Lung microvascular endothelial cell (primary cell): ENCODE data around the gene TMEM132D. TPM values are rescaled to one million over a fixed set of nuclear protein-coding genes. Genes with fewer than 3 reads are reported as not detected.

Source experiments
- DNase-seq, 2 donors: peaks; one replicate each; pipeline versions ENCODE4 v3.0.0 to v3.0.0-alpha.2; 2010; ENCODE audit warnings: low read depth in 2 of 2
- total RNA-seq: library from RNA; depleted of rRNA; stranded (reverse); fragments of >200 nt; gene quantifications from 2 replicates; pipeline ENCODE4 v1.2.1, GENCODE V29; 2014

Gene TMEM132D
- total RNA-seq, 1 donor from 2014 or later = not detected

- DNase-seq = no peak
These were observed 437.3 kb downstream of the TMEM132D start for GRCh38 chr12:129466499-129466898.

- DNase-seq = no peak
These were observed 443.9 kb downstream of the TMEM132D start for GRCh38 chr12:129459886-129460285.

DNA sequence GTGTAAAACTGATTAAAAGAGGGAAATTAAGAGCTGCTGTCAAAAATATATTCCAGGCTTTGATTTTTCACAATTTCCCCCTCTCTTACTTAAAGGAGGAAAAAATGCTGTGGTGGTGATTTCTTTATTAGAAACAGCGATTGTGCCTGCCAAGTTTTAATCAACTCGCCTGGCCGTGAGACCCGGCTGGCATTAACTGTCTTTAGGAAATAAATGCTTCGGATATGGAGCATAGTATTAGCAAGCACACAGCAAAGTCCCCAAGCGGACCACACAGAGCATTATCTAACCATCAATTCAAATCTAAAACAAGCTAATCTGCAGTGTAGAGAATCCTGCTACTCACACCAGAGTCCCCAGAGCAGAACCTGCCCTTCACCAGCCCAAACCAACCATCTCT, 457.1 kb downstream of the TMEM132D start:
- no peak for DNase-seq

DNA sequence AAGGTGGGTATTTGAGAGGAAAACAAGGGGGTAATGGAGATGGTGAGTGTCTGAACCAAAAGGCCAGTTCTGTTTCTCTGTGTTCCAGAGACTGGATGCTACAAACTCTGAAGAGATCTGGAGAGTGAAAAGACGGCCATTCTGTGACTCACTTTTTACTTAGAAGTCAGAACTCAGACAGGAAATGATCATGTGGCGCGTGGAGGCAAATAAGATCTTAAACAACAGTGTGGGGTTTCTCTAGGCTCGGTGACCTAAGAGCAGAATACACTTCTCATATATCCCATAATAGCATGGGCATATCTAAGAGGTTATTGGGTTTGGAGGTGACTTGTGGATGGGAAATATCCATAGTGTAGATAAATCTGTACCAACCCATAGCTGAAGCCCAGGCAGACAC, 463.5 kb downstream of the TMEM132D start:
- no peak for DNase-seq

GRCh38 chr12:129434790-129435189, 469.0 kb downstream of the TMEM132D start:
- no peak for DNase-seq

DNA sequence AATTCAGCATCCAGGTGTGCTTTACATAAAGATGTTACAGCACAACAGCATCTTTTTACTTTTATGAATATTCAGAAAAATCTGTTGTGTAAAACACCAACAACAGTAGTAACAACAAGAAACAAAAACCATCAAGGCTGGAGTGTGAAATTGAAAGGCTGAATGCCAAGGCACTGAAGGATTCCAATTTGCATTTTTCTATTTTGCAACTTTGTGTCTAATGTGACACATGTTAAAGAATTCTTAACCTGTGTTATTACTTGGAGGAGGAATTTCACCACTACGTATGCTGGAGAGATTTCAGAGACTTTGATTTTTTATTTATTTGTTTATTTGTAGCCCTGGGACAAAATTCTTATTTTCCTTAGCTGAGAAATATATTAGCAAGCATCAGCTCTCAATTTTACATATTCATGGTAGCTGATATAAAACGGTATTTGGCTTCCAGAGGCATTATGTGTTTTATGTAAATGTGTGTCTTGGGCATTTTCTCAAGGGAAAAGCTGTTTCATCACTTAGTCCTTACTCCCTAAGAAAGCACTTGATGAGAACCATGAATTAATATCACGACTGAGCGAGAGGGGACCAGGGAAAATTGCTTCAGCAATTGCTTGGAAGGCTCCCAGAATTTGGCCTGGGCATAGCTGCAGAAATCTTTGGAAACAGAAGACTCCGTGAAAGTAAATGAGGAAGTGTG, 475.4 kb downstream of the TMEM132D start:
- no peak for DNase-seq

DNA sequence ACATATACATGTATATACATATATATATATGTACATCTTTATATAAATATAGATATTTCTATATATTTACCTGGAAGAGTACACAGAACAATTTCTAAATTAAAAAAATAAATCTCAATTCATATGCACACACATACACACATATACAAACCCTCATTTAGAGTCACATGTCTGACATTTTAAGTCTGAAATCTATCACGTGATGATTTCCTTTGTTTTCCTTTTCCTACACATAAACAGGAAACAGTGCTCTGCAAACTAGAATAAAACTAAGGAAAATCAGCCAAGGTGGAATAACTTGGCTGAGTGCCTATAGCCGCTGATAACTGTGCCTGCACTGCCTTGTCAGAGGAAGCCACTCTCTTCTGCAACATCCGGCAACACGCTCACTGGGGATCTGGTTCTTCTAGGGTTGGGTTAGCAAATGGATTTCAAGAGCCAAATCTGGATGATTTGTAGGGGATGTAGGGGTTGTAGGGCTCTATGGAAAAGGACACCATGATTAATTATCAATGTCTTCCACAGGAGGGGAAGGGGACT, 480.7 kb downstream of the TMEM132D start:
- DNase-seq = peak; percentile 10 to 13

DNA sequence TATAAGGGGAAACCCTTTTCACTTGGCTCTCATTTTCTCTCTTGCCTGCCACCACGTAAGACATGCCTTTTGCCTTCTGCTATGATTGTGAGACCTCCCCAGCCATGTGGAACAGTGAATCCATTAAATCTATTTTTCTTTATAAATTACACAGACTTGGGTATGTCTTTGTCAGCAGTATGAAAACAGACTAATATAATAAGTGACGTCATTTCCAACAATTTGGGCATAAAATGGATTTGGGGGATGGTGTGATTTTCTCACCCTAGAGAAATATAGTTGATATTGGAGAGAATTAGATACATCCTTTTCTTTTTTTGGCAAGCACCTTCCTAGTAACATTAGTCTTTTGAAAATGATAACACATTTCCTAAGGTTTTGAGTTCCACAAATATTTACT, 490.5 kb downstream of the TMEM132D start:
- no peak for DNase-seq

DNA sequence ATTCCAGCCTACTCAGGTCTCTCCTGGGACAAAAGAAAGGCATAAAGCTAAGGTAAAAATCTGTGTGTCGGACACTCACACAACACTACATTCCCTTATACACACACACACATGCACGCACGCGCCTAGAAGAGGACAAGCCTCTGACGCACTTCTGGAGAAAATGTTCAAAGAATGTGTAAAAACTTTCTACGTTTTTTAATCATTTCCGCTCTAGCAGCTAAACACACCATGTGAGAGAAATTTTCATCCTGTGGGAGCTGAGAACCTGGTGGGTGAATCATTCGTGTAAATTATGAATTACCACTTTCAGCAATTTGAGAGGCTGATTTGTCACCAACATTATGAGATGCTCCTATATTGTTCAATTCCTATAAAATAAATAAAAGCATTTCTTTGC, 494.5 kb downstream of the TMEM132D start:
- DNase-seq = no peak

DNA sequence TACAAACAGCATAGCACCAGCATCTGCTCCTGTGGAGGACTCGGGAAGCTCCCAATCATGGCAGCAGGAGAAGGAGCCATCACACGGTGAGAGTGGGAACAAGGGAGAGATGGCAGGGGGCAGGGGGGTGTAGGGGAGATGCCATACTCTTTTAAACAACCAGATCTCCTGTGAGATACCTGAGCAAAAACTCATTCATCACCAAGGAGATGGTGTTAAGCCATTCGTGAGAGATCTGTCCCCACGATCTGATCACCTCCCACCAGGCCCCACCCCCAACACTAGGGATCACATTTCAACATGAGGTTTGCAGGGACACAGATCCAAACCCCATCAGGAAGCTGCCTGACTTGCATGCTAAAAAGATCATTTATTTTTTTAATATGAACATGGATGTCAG, 499.3 kb downstream of the TMEM132D start:
- no peak for DNase-seq

- DNase-seq = no peak
These were observed 502.3 kb downstream of the TMEM132D start for GRCh38 chr12:129401572-129401971.

DNA sequence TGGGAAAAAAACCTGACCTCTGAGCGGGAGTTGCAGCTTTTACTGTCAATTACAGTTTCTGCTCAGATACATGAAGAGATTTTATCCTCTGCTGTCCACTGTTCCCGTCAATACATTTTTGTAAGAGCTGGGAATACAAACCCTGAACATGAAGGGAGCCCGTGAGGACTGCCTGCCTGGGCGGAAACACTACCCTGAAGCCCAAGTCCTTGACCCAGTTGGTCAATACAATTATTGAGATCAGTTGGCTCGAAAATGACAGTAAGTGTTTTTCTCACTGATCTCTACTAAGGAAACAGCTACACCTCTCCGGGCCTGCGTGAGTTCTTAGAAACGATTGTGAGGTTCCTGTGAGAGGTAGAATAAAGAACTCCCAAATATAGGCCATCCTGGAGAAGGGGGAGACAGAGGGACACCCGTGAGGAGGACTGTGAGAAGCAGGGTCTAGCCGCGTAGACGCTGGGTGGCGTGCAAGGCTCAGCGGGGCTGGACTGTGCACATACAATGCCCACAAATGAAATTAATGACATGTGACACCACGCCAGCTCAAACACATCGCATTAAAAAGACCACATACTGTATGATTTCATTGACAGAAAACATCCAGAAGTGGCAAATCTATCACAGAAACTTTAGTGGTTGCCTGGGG, 509.5 kb downstream of the TMEM132D start:
- DNase-seq = no peak

GRCh38 chr12:129393357-129393937, 510.4 kb downstream of the TMEM132D start:
- no peak for DNase-seq

- no peak for DNase-seq
These were observed 518.2 kb downstream of the TMEM132D start for GRCh38 chr12:129385637-129385990.

DNA sequence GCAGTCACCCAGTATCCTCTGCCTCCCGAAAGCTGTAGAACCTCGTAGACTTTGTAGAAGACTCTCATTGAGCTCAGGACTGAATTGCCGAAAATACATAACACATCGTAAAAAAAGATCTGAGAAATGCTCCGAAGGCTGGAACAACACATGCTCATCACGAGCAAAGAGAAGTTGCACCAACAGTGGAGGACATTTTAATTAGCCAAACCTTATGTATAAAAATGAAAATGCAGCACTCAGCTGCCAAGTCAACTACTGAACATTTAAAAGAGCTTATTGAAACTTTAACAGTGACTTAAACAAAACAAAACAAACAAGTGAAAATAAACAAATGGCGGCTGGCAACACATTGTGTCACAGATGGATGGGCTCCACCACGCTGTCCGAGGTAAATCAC, 519.9 kb downstream of the TMEM132D start:
- no peak for DNase-seq

DNA sequence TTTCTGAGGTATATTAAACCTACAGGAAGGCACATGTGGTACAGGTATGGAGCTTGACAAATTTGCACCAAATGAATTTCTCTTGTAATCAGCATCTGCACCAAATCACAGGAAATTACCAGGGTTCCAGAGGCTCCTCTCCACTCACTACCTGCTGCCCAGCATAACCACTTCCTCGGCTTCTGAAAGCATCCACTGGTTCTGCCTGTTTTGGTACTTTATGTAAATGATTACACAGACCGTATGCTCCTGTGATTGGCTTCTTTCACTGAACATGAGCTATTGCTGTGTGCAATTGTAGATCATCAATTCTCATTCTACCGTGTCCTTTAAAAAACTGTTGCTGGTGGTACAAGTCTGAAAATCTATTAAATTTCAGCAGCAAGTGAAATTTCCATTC, 522.1 kb downstream of the TMEM132D start:
- no peak for DNase-seq

GRCh38 chr12:129379076-129379804, 524.6 kb downstream of the TMEM132D start:
- DNase-seq = no peak

DNA sequence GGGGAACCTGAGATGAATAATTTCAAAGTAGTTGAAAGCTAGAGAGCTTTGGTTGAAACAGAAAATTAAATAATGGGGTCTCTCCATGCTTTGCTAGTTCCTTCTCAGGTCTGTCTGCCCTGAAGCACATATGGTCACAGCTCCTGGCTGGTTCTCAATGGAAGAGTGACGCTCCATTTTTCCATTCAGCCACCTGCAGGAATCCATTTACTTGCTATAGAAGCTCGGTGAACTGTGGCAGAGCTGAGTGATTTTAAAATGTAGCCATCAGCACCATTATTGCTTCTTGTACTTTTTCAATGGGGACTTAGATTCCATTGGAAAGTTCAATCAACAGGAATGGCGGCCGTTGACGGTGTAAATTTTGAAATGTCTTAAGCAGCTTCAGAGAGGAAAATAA, 525.3 kb downstream of the TMEM132D start:
- DNase-seq = no peak

DNA sequence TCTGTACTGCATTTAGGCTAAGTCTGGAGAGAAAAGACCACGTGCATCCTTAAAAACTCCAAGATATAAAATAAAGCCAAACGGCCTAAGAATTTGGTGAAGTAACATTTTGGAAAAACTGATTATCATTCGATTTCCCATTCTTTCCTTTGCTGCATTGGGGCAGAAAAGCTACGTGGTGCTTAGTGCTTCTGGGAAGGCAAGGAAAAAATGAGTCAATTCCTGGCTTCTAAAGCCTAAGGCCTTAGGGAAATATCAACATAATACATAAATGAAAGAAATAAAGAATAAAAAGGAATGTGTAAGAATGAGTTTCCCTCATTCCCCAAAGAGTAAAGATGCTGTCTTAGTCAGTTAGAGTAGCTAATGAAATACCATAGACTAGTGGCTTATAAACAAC, 530.1 kb downstream of the TMEM132D start:
- DNase-seq = no peak

- no peak for DNase-seq
These were observed 530.9 kb downstream of the TMEM132D start for GRCh38 chr12:129372876-129373275.

DNA sequence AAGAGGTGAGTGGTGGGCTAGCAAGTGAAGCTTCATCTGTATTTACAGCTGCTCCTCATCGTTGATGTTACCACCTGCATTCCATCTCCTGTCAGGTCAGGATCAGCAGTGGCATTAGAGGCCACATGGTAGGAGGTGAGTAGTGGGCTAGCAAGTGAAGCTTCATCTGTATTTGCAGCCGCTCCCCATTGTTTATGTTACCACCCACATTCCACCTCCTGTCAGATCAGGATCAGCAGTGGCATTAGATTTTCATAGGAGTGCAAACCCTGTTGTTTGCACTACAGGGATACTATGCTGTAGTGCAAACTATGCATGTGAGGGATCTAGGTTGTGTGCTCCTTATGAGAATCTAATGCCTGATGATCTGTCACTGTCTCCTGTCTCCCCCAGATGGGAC, 531.5 kb downstream of the TMEM132D start:
- DNase-seq = no peak

DNA sequence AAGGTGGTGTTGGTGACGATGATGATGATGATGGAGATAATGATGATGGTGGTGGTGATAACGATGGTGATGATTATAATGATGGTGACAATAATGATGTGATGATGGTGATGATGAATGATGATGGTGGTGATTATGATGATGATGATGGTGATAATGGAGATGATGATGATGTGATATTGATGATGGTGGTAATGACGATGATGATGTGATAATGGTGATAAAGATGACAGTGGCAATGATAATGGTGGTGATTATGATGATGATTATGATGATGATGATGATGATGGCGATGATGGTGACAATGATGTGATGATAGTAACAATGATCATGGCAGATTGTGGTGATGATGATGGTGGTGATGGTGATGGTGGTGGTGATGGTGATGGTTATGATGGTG, 532.6 kb downstream of the TMEM132D start:
- no peak for DNase-seq
